Muscle layer of duodenum (tissue), 2 donors: ENCODE results near the gene ADAP1.

Experiments used
- H3K27ac ChIP-seq: one replicate; pipeline ENCODE4 v1.7.0; 2013; ENCODE audit warnings: mild to moderate bottlenecking, low read length
- H3K27me3 ChIP-seq: one replicate; pipeline ENCODE4 v1.7.0; 2013; ENCODE audit warnings: low read depth, mild to moderate bottlenecking, control low read depth, low read length
- H3K36me3 ChIP-seq, 2 donors: one replicate each; pipeline ENCODE4 v1.7.0; 2013; ENCODE audit warnings: low read length in 2 of 2, control low read depth in 1 of 2, mild to moderate bottlenecking in 1 of 2; ENCODE audit not compliant: insufficient read depth in 2 of 2, control insufficient read depth in 1 of 2
- H3K4me1 ChIP-seq, 2 donors: one replicate each; pipeline ENCODE4 v1.7.0; 2013; ENCODE audit warnings: low read length in 2 of 2, mild to moderate bottlenecking in 2 of 2, control low read depth in 1 of 2, moderate library complexity in 1 of 2; ENCODE audit not compliant: insufficient read depth in 2 of 2, control insufficient read depth in 1 of 2
- H3K4me3 ChIP-seq, 2 donors: one replicate each; pipeline ENCODE4 v1.7.0; 2013; ENCODE audit warnings: low read length in 2 of 2, low read depth in 1 of 2, mild to moderate bottlenecking in 1 of 2
- H3K9me3 ChIP-seq, 2 donors: one replicate each; pipeline ENCODE4 v1.7.0; 2013; ENCODE audit warnings: low read length in 2 of 2, control low read depth in 1 of 2, mild to moderate bottlenecking in 1 of 2; ENCODE audit not compliant: control insufficient read depth in 1 of 2
- donor health status: healthy.

Gene ADAP1

DNA sequence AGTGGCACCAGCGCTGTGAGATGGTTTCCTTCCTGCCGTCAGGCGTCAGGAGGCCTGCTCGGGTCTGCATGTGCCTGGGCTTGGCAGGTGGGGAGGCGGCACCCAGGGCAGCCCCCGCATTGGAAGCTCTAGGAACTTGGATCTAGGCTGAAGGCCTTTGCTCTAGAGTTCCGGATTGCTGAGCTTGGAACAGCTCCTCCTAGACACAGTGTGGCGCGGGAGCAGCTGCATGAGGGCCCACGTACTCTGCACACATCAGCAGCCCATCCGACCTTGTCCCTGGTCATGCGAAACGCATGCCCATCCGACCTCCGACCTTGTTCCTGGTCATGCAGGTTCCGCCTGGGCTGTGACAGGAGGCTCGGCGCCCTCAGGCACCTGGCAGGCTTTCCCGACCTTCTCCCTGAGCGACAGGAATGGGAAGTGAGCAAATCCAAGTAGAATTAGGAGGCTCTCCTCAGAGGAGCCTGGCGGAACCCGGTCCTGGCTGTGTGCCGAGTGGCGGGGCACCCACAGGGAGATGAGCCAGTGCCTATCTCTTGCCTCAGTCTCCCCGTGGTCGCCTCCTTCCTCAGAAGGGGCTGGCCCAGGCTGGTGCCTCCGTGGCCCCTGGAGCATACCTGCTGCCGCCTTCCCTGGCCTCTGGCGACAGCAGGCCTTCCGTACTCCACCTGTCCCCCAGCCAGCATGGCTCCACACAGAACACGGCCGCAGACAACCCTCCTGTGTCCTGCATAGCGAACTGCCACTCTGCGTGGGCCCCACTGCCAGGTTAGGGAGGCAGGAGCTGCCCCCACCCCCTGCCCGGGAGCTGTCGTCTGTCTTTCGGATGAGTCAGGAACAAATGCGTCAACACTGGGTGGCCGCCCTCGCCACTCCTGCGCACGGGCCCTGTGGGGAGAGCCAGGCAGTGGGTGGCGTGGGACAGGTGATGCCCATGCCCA, 66.1 kb downstream of the ADAP1 start:
- Histone ChIP-seq H3K27me3 (no peaks in the 10 kb centered on the region), H3K4me3 (no peak overlapping the region), H3K9me3 (no peaks in the 10 kb centered on the region), H3K27ac (no peak overlapping the region), H3K36me3 (peaks cover 30 to 58% of the 10 kb centered on the region in 2 donors), H3K4me1 (peaks cover 0 to 13% of the 10 kb centered on the region in 2 donors)

DNA sequence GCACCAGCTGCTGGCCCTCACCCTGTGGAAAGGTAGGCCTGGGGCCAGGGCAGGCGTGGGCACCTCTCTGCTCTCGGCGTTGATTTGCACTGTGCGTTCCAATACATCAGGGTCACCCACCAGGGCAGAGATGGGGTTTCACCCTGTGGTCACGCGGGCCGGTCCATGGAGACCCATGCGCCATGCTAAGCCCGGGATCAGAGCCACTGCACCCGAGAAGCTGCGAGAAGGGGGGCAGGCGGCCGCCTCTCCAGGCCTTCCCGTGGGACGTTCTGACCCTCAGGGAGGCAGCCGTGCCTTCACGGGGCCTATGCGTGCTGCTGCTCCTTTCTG, 67.0 kb downstream of the ADAP1 start:
- Histone ChIP-seq H3K9me3 (no peaks in the 10 kb centered on the region), H3K27ac (no peak overlapping the region), H3K36me3 (peaks cover 29 to 53% of the 10 kb centered on the region in 2 donors), H3K4me1 (peaks cover 0 to 22% of the 10 kb centered on the region in 2 donors), H3K27me3 (no peaks in the 10 kb centered on the region), H3K4me3 (no peak overlapping the region)

DNA sequence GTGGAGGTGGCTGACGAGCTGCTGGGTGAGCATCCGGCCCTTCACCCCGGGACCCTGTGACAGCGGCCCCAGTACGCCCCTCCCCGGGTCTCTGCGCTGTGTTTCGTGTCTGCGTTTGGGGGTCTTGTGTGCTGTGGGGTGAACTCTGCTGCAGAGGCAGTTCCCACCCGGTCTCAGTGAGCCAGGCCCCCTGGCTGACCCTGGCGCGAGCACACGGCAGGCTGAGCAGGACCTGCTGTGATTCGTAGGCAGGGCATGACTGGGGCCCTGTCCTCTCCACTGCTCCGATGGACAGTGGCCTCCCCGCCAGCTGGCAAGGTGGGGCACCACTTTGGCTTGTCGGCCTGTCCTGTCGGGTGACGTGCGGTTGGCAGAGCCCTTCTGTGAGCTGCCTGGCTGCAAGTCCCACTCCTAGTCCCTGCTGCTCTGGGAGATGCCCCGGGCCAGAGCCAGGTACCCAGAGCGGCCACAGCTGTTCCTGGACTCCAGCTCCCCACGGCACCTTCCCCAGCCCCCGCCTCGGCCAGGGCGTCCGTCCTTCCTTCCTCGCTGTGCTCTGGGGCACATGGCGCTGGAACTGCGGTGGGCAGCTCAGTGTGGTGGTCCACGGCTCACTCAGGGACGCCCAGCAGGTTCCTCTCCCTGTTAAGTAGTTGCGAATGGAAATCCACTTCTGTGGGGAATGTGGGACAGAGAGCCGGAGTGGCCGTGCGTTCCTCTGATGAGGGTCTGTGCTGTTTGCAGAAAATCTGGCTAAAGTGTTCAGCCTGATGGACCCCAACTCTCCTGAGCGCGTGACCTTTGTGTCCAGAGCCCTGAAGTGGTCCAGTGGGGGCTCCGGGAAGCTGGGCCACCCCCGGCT, 67.6 kb downstream of the ADAP1 start:
- no peak overlapping the region for H3K27ac ChIP-seq
- H3K27me3 ChIP-seq: no peaks in the 10 kb centered on the region
- no peaks in the 10 kb centered on the region for H3K9me3 ChIP-seq
- no peak overlapping the region for H3K4me3 ChIP-seq
- peaks cover 25 to 48% of the 10 kb centered on the region in 2 donors for H3K36me3 ChIP-seq
- peaks cover 0 to 22% of the 10 kb centered on the region in 2 donors for H3K4me1 ChIP-seq

DNA sequence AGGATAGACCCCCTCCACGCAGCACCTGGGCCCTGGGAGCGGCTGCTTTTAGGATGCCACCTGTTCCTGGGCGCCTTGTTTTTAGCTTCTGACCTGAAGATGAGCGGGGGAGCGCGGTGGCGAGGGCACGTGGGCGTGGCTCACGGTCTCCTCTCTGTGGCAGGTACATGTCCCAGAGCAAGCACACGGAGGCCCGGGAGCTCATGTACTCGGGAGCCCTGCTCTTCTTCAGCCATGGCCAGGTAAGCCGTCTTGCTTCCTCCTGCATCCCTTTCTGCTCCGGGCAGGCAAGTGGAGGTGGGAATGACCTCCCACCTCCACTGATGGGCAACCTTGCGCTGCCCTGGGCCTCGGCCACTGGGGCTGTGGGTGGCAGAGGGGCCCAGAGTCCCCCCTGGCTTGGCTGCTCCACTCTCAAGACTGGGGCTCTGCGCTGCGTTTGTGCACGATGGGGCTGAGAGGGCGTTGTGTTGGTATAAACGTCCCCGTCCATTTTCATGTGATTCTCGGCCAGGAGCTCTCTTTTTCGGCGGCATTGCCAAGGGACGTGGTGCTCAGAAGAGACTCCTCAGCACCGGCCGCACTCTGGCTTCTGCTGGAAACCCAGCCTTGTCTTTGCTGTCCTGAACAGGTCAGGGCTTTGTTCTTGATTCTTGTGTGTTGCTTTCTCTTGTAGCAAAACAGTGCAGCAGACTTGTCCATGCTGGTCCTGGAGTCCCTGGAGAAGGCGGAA, 68.4 kb downstream of the ADAP1 start:
- peaks cover 19 to 40% of the 10 kb centered on the region in 2 donors for H3K36me3 ChIP-seq
- H3K9me3 ChIP-seq: no peaks in the 10 kb centered on the region
- H3K27ac ChIP-seq: no peak overlapping the region
- no peaks in the 10 kb centered on the region for H3K27me3 ChIP-seq
- peaks cover 0 to 26% of the 10 kb centered on the region in 2 donors for H3K4me1 ChIP-seq
- H3K4me3 ChIP-seq: no peak overlapping the region

DNA sequence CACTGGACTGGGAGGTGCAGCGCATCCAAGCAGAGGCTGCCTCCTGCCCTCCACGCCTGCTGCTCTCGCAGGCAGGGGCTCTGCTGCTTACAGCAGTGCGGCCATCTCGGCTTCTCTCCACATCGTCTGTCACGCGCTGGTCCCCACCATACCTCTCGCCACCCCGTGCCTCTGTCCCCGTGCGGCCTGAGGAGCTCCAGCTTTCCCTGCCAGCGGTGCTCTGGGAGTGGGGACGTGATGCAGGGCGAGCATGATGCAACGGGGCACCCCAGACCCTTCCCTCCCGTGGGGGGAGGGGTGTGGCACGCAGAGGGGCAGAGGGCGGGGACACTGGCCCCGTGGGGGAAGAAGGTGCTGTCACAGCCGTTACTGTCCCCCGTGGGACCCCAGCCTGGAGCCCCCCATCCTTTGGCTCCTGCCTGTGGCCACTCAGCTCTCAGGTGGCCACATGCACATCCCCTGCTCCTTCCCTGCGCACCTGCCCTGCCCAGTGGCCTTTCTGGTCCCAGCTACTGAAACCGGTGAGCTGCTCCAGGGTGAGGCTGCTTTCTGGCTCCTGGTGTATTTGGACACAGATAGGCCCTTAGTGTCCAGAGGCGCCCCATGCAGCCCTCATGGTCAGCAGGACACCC, 69.1 kb downstream of the ADAP1 start:
- H3K4me3 ChIP-seq: no peak overlapping the region
- H3K27me3 ChIP-seq: no peaks in the 10 kb centered on the region
- H3K36me3 ChIP-seq: peaks cover 13 to 33% of the 10 kb centered on the region in 2 donors
- no peaks in the 10 kb centered on the region for H3K9me3 ChIP-seq
- no peak overlapping the region for H3K27ac ChIP-seq
- H3K4me1 ChIP-seq: peaks cover 0 to 33% of the 10 kb centered on the region in 2 donors

DNA sequence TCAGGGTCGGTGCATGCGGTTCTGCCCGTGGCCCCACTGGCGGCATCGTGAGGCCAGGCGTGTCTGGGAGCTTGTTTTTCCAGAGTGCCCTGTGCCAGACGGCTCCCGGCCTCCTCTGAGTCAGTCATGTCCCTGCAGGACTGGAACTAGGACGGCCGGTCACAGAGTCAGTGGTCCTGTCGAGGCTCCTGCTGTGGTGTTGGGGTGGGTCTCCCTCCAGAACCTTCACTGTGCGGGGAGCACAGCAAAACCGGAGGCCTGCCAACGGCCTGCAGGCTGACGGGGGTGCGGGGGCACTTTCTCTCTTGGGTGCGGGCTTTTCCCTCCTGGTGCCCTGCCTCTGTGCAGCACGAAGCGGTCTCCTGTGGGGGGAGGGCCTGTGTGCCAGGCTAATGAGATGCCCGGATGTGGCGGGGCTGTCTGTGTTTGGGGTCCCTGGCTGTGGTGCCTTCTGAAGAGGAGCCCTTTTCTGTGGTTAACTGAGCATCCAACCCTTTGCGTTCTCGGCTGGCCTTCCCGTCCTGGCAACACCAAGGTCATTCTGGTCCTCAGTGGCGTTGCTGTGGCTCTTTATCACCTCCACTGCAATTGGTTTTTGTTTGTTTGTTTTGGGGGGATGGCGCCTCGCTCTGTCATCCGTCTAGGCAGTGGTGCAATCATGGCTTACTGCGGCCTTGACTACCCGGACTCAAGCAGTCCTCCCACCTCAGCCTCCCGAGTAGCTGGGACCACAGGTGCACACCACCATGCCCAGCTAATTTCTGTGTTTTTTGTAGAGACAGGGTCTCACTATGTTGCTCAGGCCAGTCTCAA, 70.1 kb downstream of the ADAP1 start:
- Histone ChIP-seq H3K27ac (no peak overlapping the region), H3K9me3 (no peaks in the 10 kb centered on the region), H3K27me3 (no peaks in the 10 kb centered on the region), H3K4me1 (peaks cover 0 to 37% of the 10 kb centered on the region in 2 donors), H3K36me3 (peaks cover 13 to 33% of the 10 kb centered on the region in 2 donors), H3K4me3 (no peak overlapping the region)

DNA sequence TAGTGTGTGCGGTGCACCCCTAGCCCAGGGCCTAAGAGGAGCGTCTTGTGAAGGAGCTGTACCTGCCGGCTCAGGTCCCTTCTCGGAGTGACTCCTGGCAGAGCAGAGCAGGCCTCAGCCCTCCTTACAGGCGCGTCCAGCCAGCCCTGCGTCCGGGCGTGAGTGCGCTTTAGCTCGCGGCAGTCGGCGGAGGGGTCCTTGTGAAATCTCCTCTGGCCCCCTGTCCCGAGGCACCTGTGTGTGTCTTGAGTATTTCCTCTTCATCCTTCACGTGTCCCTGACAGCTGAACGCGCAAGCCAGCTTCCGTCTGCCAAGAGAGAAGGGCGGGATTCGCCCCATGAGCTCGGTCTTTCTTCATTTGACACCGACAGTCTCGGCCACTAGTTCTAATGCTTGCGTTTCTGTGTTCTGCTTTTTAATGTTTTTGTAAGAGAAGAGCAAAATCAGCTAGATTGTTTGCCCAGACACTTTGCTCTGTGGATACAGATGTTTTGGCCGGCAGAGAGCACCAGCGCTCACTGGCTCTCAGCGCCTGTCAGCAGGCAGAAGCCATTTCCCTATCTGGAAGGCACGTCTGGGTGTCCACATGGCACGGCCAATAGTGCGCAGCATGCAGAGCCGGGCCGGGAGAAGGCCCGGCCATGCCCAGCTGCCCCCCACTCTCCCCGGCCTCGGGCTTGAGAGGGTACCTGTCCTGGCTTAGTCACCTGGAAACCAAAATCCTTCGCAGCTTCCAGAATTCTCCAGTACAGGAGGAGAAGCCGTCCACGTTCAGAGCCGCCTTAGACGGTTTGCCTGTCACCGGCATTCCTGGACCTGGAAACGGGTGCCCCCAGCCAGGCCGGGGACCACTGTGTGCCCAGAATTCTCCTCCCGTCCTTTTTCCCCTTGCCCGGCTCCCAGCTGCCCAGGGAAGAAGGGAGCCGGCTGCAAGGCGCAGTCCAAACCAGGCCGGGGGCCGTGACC, 71.1 kb downstream of the ADAP1 start:
- peaks cover 0 to 47% of the 10 kb centered on the region in 2 donors for H3K4me1 ChIP-seq
- H3K9me3 ChIP-seq: no peaks in the 10 kb centered on the region
- no peak overlapping the region for H3K27ac ChIP-seq
- H3K36me3 ChIP-seq: peaks cover 13 to 25% of the 10 kb centered on the region in 2 donors
- H3K27me3 ChIP-seq: no peaks in the 10 kb centered on the region
- H3K4me3 ChIP-seq: no peak overlapping the region

DNA sequence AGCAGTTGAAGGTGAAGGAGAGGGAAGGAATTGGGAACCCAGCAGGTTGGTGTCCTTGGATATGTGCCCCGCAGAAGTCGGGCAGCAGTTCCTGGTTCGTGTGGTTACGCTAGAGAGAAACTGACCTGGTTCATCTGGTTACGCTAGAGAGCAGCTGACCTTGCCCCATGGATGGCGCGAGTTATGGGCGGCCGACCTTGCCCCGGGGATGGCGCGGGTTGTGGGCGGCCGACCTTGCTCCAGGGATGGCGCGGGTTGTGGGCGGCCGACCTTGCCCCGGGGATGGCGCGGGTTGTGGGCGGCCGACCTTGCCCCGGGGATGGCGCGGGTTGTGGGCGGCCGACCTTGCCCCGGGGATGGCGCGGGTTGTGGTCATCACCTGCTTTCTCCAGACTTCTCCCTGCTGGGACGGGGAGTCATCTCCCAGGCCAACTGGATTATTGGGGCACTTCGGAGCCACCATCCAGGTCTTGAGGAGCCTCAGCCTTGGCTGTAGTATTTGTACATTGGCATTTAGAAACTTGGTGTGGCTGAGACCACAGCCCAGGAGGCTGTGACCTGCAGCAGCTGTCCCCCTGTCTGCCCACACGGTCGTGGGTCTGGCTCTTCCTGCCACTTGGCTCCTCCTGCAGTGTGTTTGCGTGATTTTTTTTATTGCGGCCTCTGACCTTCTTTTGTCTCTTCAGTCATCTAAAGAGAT, 72.0 kb downstream of the ADAP1 start:
- no peak overlapping the region for H3K4me3 ChIP-seq
- no peaks in the 10 kb centered on the region for H3K9me3 ChIP-seq
- peaks cover 8 to 16% of the 10 kb centered on the region in 2 donors for H3K36me3 ChIP-seq
- H3K4me1 ChIP-seq: peaks cover 0 to 56% of the 10 kb centered on the region in 2 donors
- no peaks in the 10 kb centered on the region for H3K27me3 ChIP-seq
- no peak overlapping the region for H3K27ac ChIP-seq
